ENCODE measurements around the gene MSMP. TPM values are rescaled to one million over a fixed set of nuclear protein-coding genes. Genes with fewer than 3 reads are reported as not detected.

The MSMP gene
- total and polyA plus RNA-seq, 9 of the 15 experiments (the other 6 are each of a cell fraction or from before 2014, with no cell fraction given) = 0.60 TPM; not detected in 8

DNA sequence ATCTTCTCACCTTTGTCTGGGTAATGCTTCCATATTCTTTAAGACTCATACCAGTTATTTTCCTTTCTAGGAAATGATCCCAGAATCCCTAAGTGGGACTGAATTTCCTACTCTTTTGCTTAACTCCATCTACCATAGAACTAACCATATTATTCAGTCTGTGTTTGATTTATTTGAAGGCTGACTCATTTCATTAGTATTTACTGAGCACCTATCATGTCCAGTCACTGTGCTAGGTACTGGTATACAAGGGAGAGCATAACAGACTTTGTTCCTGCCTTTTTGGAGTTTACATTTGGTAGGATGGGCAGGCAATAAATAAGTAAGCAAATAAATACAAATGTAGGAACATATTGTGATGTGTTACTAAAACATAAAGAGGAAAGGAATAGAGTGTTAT lies 41.6 kb upstream of the MSMP start:
- H3K4me2 ChIP-seq (ENCODE audit: insufficient read depth, low read length) = no peak overlapping the region
- BruUV-seq (replicated peaks) = no TSS peak
- no peaks in the 10 kb centered on the region for H3K27me3 ChIP-seq (ENCODE audit: control insufficient read depth in 2 of 2, insufficient read depth in 2 of 2, low read length in 2 of 2)

More for the DNA sequence above, 41.6 kb upstream of the MSMP start:
- TF ChIP-seq, protein P1, sequence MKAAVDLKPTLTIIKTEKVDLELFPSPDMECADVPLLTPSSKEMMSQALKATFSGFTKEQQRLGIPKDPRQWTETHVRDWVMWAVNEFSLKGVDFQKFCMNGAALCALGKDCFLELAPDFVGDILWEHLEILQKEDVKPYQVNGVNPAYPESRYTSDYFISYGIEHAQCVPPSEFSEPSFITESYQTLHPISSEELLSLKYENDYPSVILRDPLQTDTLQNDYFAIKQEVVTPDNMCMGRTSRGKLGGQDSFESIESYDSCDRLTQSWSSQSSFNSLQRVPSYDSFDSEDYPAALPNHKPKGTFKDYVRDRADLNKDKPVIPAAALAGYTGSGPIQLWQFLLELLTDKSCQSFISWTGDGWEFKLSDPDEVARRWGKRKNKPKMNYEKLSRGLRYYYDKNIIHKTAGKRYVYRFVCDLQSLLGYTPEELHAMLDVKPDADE (conservative IDR thresholded peaks at IDR 0.05; ENCODE audit: control insufficient read depth, low read depth, low read length) = no peak
- no peak for TF ChIP-seq HMG20A (CRISPR knock-in tag; conservative IDR thresholded peaks at IDR 0.05)
- TF ChIP-seq TAF1 (IDR thresholded peaks at IDR 0.05; ENCODE audit: control insufficient read depth, extremely low read depth, insufficient read depth, low read length, severe bottlenecking) = no peak
- TF ChIP-seq, protein P2, sequence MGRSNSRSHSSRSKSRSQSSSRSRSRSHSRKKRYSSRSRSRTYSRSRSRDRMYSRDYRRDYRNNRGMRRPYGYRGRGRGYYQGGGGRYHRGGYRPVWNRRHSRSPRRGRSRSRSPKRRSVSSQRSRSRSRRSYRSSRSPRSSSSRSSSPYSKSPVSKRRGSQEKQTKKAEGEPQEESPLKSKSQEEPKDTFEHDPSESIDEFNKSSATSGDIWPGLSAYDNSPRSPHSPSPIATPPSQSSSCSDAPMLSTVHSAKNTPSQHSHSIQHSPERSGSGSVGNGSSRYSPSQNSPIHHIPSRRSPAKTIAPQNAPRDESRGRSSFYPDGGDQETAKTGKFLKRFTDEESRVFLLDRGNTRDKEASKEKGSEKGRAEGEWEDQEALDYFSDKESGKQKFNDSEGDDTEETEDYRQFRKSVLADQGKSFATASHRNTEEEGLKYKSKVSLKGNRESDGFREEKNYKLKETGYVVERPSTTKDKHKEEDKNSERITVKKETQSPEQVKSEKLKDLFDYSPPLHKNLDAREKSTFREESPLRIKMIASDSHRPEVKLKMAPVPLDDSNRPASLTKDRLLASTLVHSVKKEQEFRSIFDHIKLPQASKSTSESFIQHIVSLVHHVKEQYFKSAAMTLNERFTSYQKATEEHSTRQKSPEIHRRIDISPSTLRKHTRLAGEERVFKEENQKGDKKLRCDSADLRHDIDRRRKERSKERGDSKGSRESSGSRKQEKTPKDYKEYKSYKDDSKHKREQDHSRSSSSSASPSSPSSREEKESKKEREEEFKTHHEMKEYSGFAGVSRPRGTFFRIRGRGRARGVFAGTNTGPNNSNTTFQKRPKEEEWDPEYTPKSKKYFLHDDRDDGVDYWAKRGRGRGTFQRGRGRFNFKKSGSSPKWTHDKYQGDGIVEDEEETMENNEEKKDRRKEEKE (IDR thresholded peaks at IDR 0.05; ENCODE audit: borderline replicate concordance in 1 of 2, control insufficient read depth in 1 of 2, low read depth in 2 of 2, low read length in 1 of 2) = no peak
- FAIRE-seq (no peak), ATAC-seq (no peak), DNase-seq (ENCODE audit: extremely low read depth in 1 of 4, low spot score in 3 of 4) (no peak)
- no peak overlapping the region for H2AFZ ChIP-seq (ENCODE audit: low read depth, low read length)
- H4K20me1 ChIP-seq (replicated peaks; ENCODE audit: control insufficient read depth, insufficient read depth, low read length) = no peaks in the 10 kb centered on the region
- ChIA-PET CTCF (ENCODE audit: low intra/inter-chr PET ratio) (no interaction called here), POLR2A (interaction anchor here (1.3 kb wide), 1 partner anchor 18 kb away, joined by 3 read pairs; no protein-coding TSS in a partner anchor)
- peaks cover 6% of the 10 kb centered on the region; the same call in 2 of the 3 replicates for H3K36me3 ChIP-seq (ENCODE audit: control insufficient read depth, insufficient read depth, low read length)
- H3K4me3 ChIP-seq = no peak overlapping the region
- no peak overlapping the region; a peak in 1 of 4 replicates for H3K9ac ChIP-seq (ENCODE audit: insufficient read depth in 1 of 2, low read depth in 2 of 2, low read length in 2 of 2)
- intact Hi-C loops (cut with micrococcal nuclease) (no loop called here), in situ Hi-C loops (cut with MboI) (loop anchor here (10.0 kb wide), 1 partner anchor 89 kb away; no protein-coding TSS in a partner anchor)
- no peaks in the 10 kb centered on the region for H3K9me1 ChIP-seq (ENCODE audit: control insufficient read depth, insufficient read depth, low read length)
- no peaks in the 10 kb centered on the region for H3K9me3 ChIP-seq (replicated peaks; ENCODE audit: control insufficient read depth, insufficient read depth, low read depth, low read length)
- H3K79me2 ChIP-seq (ENCODE audit: control insufficient read depth, insufficient read depth, low read length) = no peaks in the 10 kb centered on the region
- peaks cover 15 to 21% of the 10 kb centered on the region in 2 experiments; a peak in 4 of 5 replicates for H3K4me1 ChIP-seq (replicated peaks in 1 of 2; ENCODE audit: control insufficient read depth in 2 of 2, insufficient read depth in 2 of 2, low read length in 2 of 2)
- no peak overlapping the region for H3K27ac ChIP-seq (ENCODE audit: extremely low read depth, low read depth, low read length)

Measured in K562 (cell line).